Right lung (tissue), 5 donors: ENCODE data around the gene ZDHHC1. TPM values are rescaled to one million over a fixed set of nuclear protein-coding genes. Genes with fewer than 3 reads are reported as not detected.
"Not testable (repeated sequence)": the region's sequence is repeated elsewhere in the genome, so short reads cannot be mapped to it uniquely, and the experiment has no call there.

ENCODE experiments used
- DNase-seq, 2 donors: peaks; one replicate each; pipeline ENCODE4 v3.0.0-alpha.2; 2013
- polyA plus RNA-seq, 5 donors: library from polyadenylated mRNA; unstranded; fragments of 120-200 nt; gene quantifications; one replicate each; pipeline versions ENCODE4 v1.2.1 to v1.2.3, GENCODE V29; 2013; ENCODE audit warnings: inconsistent platforms in 1 of 5, low replicate concordance in 1 of 5; ENCODE audit not compliant: insufficient read length in 5 of 5, insufficient read depth in 1 of 5

ZDHHC1 gene
- polyA plus RNA-seq, 5 donors = 14.7 to 28.3 (median 20.0) TPM

GRCh38 chr16:67364600-67365235, 51.6 kb downstream of the ZDHHC1 start:
- DNase-seq = no peak

GRCh38 chr16:67361038-67361437, 55.2 kb downstream of the ZDHHC1 start:
- no peak for DNase-seq

GRCh38 chr16:67359540-67360269, 56.6 kb downstream of the ZDHHC1 start:
- DNase-seq = not testable (repeated sequence)

GRCh38 chr16:67357561-67357960, 58.7 kb downstream of the ZDHHC1 start:
- no peak for DNase-seq

GRCh38 chr16:67356396-67356795, 59.9 kb downstream of the ZDHHC1 start:
- DNase-seq = no peak

- not testable (repeated sequence) for DNase-seq
Measured at GRCh38 chr16:67352463-67352862, 63.8 kb downstream of the ZDHHC1 start.

GRCh38 chr16:67350324-67350723, 66.0 kb downstream of the ZDHHC1 start:
- DNase-seq = no peak

- DNase-seq = no peak
Measured at GRCh38 chr16:67349172-67349571, 67.1 kb downstream of the ZDHHC1 start.

- no peak for DNase-seq
Measured at GRCh38 chr16:67346341-67346740, 69.9 kb downstream of the ZDHHC1 start.

GRCh38 chr16:67345401-67345800, 70.9 kb downstream of the ZDHHC1 start:
- no peak for DNase-seq

Other genes starting within 250 kb of the ZDHHC1 start
- gene NOL3, start 245.9 kb downstream of the ZDHHC1 start, polyA plus RNA-seq = 10 to 100 TPM in 4 of 5 donors, 1 to 10 TPM in 1; 9.5 to 17.9 (median 17.0) TPM
- gene MATCAP1, start 232.5 kb downstream of the ZDHHC1 start, polyA plus RNA-seq = 10 to 100 TPM; 50.9 to 64.6 (median 53.7) TPM
- 10 to 100 TPM in 2 of 5 donors, 1 to 10 TPM in 3; 7.6 to 14.8 (median 9.4) TPM for gene EXOC3L1, start 226.3 kb downstream of the ZDHHC1 start, polyA plus RNA-seq
- gene E2F4, start 224.3 kb downstream of the ZDHHC1 start, polyA plus RNA-seq = 10 to 100 TPM; 43.8 to 70.5 (median 57.5) TPM
- gene ELMO3, start 217.3 kb downstream of the ZDHHC1 start, polyA plus RNA-seq = 10 to 100 TPM in 1 of 5 donors, 1 to 10 TPM in 4; 4.6 to 11.0 (median 6.3) TPM
- 10 to 100 TPM; 22.2 to 32.3 (median 24.8) TPM for gene TMEM208, start 189.3 kb downstream of the ZDHHC1 start, polyA plus RNA-seq
- 100 to 1,000 TPM; 134 to 279 (median 182) TPM for gene FHOD1, start 169.0 kb downstream of the ZDHHC1 start, polyA plus RNA-seq
- 10 to 100 TPM; 15.7 to 21.1 (median 19.4) TPM for gene SLC9A5, start 167.5 kb downstream of the ZDHHC1 start, polyA plus RNA-seq
- 10 to 100 TPM; 29.1 to 38.9 (median 31.0) TPM for gene PLEKHG4, start 136.9 kb downstream of the ZDHHC1 start, polyA plus RNA-seq
- gene KCTD19, start 89.7 kb downstream of the ZDHHC1 start, polyA plus RNA-seq = 10 to 100 TPM in 2 of 5 donors, 1 to 10 TPM in 3; 6.5 to 10.3 (median 8.5) TPM
- gene LRRC36, start 89.7 kb downstream of the ZDHHC1 start, polyA plus RNA-seq = 10 to 100 TPM; 38.8 to 67.8 (median 55.0) TPM
- 100 to 1,000 TPM; 284 to 468 (median 389) TPM for gene TPPP3, start 23.0 kb downstream of the ZDHHC1 start, polyA plus RNA-seq
- gene HSD11B2, start 14.6 kb upstream of the ZDHHC1 start, polyA plus RNA-seq = 10 to 100 TPM; 31.9 to 86.2 (median 58.9) TPM
- 10 to 100 TPM; 44.5 to 73.4 (median 48.8) TPM for gene ATP6V0D1, start 64.7 kb upstream of the ZDHHC1 start, polyA plus RNA-seq
- under 1 TPM in 1 of 5 donors, not detected in 4; 0.32 TPM for gene AGRP, start 67.1 kb upstream of the ZDHHC1 start, polyA plus RNA-seq
- 10 to 100 TPM; 38.3 to 62.4 (median 53.0) TPM for gene RIPOR1, start 112.4 kb upstream of the ZDHHC1 start, polyA plus RNA-seq
- gene CTCF, start 146.0 kb upstream of the ZDHHC1 start, polyA plus RNA-seq = 10 to 100 TPM; 65.8 to 73.4 (median 71.6) TPM
- 1 to 10 TPM; 2.4 to 6.3 (median 4.6) TPM for gene CARMIL2, start 228.7 kb upstream of the ZDHHC1 start, polyA plus RNA-seq
- 10 to 100 TPM; 19.0 to 30.4 (median 23.0) TPM for gene ACD, start 243.8 kb upstream of the ZDHHC1 start, polyA plus RNA-seq
- gene PARD6A, start 244.5 kb upstream of the ZDHHC1 start, polyA plus RNA-seq = 1 to 10 TPM; 1.2 to 2.7 (median 1.5) TPM